Measurements from ENCODE around the gene DUSP15.
"Not testable (repeated sequence)": the region's sequence is repeated elsewhere in the genome, so short reads cannot be mapped to it uniquely, and the experiment has no call there.

Gene DUSP15

DNA sequence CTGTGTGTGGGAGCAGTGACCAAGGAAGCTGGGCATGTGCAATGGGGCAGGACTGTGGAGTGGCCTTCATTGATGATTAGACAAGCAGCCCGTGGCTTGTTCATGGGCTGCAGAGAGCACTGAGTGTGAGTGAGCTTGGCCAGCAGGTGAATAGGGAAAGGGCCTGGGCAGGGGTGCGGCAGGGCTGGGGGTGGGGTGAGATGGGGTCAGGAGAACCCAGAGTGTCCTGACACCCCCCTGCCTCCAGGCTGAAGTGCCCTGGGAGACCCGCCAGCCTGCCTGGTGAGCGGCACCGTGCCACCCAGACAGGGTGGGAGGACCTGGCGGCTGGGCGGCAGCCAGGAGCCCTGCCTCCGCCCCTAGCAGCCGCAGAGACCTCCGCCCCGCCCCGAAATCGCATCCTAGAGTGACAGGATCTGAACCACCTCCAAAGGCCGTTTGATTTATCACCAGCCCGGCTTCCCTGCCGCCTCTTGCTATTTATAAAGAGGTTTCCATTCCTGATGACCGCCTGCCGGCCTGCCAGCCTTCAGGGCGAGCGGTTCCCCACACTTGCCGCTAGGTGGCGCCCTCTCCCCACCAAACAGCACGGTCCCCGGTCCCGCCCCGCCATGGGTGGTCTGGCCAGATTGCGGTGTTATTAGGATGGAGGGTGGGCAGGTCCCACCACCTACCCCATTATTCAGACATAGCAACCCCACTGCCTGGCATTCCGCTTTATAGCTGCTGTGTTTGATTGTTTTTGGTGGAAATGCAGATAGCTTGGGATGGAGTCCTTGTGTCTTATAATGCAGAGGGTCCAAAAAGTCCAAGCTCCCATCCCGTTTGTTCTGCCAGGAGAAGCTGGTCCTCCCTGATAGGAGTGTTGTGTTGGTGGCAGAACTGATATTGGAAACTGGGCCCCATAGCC, 47.7 kb downstream of the DUSP15 start:
- peak; percentile 64 to 68 for DNase-seq (ENCODE audit: low read depth in 2 of 2)

DNA sequence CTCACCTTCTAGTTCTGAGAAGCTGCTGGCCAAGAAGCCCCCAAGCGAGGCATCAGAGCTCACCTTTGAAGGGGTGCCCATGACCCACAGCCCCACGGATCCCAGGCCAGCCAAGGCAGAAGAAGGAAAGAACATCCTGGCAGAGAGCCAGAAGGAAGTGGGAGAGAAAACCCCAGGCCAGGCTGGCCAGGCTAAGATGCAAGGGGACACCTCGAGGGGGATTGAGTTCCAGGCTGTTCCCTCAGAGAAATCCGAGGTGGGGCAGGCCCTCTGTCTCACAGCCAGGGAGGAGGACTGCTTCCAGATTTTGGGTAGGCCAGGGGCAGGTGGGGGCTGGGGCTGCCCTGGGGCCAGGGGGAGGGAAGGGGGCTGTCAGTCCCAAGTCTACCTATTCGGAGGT, 48.9 kb downstream of the DUSP15 start:
- no peak for DNase-seq (ENCODE audit: low read depth in 2 of 2)

DNA sequence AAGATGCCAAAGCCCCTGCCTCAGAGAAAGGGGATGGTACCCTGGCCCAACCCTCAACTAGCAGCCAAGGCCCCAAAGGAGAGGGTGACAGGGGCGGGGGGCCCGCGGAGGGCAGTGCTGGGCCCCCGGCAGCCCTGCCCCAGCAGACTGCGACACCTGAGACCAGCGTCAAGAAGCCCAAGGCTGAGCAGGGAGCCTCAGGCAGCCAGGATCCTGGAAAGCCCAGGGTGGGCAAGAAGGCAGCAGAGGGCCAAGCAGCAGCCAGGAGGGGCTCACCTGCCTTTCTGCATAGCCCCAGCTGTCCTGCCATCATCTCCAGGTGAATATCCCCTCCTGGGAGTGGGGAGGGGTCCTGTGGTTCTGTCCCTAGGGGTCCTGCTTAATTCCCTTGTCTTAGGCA, 50.1 kb downstream of the DUSP15 start:
- DNase-seq (ENCODE audit: low read depth in 2 of 2) = no peak

DNA sequence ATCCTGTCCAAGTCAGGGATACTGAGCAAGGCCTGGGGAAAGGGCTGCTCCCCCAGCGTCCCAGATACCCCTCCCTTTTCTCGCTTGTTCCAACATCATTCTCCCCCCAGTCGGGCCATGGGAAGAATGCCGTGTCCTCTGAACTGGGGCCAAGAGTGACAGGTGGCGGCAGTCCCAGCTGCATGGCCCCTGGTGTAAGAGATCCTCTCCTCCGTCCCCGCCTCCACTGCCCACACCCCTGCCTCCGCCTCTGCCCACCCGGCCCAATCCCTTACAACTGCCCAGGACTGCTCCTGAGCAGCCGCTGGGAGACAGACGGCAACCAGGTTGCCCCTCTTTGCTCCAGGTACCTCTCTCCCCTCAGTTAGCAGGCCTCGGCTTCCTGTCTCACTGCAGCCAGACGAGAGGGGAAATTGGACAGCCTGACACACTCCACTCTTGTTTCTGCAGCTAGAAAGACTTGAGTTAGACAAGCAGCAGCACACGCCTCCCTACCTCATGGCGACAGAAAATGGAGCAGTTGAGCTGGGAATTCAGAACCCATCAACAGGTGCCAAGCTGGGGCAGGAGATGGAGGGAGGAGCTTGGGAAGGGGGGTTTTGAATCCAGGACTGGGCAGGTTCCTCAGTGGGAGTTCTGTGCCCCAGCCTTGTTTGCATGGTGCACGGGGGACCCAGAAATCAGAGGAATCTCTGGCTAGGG, 51.1 kb downstream of the DUSP15 start, which contains the start of gene MYLK2:
MYLK2 (plus strand) TSS at position 274 of the 702 bp plus-strand sequence; CDS start at position 499, 225 bp downstream.
- no peak for DNase-seq (ENCODE audit: low read depth in 2 of 2)

DNA sequence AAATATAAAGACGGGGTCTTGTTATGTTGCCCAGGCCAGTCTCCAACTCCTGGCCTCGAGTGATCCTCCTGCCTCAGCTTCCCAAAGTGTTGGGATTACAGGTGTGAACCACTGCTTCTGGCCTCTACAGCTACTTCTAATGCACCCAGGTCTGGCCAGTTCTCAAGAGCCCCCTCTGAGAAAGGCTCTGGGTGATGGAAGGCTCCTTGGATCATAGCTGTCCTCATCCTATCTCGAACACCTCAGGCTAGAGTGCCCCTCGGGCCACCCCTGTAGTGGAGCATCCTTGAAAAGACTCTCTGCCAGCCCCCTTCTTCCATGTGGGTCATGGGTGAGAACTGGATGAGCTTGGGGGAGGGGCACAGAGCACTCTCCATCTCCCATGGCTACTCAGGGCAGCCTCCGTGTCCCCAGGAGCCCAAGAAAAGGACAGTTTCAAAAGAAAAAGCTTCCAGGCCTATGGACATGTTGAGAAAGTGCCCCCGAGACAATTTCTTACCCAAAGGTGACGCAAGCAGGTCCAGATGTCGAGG, 51.9 kb downstream of the DUSP15 start:
- DNase-seq (ENCODE audit: low read depth in 2 of 2) = no peak

DNA sequence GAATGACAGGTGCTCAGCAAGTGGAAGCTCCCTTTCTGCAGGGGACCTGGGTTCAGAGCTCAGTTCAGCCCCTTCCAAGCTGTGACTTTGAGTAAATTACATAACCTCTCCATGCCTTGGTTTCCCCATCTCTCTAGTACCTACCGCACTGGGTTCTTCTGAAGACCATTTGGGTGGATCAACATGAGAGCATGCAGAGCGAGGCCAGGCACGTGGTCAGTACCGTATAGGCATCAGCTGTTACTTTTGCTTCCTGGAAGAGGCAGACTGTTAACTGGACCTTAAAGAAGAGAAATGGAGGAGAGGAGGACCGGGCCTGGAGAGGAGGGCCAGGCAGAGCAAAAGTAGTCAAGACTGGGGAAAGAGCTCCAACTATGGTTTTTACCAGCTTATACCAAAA, 52.9 kb downstream of the DUSP15 start:
- DNase-seq (ENCODE audit: low read depth in 2 of 2) = no peak

DNA sequence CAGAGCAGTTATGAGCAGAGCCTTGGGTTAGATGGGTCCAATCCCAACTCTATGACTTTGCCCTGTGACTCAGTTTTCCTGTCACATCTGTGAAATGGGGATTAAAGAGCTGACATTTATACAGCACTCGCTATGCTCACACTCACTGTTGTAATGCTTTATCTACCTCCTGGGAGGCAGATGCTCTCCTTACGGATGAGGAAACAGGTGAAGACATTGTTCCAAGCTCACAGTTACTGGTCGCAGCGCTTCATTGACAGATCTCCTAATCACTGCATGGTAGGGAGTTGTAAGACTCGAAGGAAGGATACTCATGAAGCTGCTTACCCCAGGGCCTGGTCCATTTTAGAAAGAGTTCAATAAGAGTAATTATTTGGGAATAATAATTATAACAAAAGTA, 54.1 kb downstream of the DUSP15 start:
- no peak for DNase-seq (ENCODE audit: low read depth in 2 of 2)

DNA sequence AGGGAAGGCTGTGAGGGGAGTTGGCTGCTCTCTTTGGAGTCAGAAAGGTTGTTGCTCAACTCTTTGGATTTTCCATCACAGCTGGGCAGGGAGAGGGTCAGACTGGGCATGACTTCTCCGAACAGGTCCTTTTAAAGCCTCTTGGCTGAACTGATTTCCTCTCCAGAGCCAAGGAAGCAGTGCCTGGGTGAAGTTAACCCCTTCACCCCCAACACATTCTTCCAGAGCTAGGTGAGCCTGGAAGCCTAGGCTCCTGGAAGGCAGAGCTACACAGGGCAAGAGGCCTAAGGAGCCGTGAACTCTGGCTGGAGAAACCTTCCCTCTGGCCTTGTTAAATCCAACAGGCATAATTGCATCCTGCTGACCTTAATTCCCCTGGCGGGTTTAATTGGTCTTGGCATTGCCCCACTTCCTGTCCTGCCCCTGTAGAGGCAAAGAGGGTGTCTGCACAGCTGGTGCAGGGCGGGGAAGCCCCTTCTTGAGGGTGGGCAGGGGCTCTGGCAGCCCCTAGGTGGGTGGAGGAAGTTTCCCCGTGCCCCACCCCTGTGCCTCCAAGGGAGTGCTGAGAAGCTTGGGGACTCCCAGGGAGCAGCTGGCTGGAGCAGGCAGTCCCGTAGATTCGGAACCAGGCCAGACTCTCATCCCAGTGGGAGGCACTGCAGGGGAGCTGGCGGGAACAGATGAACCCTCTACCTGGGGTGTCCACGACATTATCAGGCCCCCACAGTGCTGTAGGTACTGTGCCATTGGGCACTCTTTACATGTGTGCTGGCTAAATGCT, 54.7 kb downstream of the DUSP15 start:
- no peak for DNase-seq (ENCODE audit: low read depth in 2 of 2)

DNA sequence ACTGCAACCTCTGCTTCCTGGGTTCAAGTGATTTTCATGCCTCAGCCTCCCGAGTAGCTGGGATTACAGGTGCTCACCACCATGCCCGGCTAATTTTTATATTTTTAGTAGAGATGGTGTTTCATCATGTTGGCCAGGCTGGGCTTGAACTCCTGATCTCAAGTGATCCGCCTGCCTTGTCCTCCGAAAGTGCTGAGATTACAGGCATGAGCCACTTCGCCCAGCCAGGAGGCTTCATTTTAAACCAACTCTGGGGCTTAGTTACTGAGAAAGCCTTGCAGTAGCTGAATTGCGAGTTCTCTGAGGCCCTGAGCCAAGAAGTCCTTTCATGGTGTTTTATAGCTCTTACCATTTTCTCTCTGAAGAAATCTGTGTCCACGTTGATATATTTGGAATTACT, 56.2 kb downstream of the DUSP15 start:
- DNase-seq (ENCODE audit: low read depth in 2 of 2) = not testable (repeated sequence)

DNA sequence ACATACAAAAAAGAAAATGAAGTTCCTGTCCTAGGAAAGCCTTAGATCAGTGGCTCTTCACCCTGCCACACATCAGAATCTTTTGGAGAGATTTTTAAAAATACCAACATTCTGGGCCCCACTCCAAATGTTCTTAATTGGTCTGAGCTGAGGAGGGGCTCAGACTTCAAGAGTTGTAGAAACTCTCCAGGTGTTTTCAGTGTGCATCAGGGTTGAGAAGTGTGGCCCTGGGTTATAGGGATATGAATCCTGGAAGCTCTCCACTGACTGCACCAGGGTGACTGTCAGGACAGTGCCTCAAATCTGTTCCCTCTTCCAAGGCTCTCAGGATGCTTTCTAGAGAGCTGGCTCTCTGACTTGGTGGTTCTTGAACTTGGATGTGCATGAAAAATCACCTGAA, 56.7 kb downstream of the DUSP15 start:
- DNase-seq (ENCODE audit: low read depth in 2 of 2) = no peak

DNA sequence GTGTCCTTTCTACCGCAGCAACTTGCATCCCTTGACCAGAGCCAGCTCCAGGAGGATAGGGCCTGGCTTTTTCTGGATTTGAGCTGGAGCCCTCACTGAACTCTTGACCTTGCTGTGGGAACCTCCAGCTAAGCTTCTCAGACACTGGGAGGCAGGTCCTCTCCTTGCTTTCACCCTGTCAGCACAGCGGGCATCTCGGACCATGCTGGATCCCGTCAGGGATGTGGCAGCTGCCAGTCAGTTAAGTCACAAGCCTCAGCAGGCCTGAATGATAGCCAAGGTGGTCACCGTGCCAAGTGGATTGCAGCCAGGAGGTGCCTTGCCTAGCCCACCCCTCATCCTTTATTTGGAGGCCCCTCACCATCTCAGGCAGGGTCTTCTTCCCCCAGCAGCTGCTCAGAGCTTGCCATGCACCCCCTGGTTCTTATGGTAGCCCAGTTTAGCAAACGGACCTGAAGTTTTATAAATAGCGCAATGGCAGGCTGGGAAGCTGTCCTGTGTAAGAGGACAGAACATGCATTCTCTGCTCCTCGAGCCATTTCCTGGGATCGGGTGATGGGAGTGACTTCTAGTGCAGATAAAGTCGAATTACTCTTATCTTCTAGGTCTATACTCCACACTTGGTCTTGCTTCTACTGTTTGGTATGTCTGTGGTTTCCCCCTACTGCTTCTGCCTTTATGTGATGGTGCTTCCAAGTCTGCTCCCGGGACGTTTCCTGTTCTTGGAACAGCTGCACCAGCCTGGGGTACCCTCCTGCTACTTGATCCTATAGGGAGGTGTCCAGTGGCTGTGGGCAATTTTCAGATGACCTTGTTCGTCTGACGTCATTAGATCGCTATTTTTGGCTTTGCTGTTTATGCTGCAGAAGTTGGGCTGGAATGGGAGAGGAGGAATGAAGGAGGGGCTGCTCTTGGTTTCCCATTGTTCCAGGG, 58.3 kb downstream of the DUSP15 start:
- no peak for DNase-seq (ENCODE audit: low read depth in 2 of 2)

DNA sequence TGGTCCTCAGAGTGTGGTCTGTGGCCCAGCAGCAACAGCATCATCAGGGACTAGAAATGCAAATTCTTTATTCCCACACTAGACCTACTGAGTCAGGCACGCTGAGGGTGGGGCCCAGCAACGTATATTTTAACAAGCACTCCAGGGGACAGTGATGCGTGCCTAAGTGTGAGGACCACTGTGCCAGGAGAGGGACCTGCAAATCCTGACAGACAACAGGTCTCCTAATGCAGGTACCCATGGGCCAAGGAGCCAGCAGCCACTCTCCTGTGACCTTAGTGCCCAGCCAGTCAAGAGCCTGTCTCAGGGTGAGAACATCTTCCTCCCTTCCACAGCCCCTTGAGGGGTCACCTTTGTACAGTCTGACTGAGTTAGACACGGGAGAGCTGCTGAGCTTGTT, 59.1 kb downstream of the DUSP15 start:
- DNase-seq (ENCODE audit: low read depth in 2 of 2) = no peak
